Measurements from ENCODE around the gene ZEB2. TPM values are rescaled to one million over a fixed set of nuclear protein-coding genes. Genes with fewer than 3 reads are reported as not detected.

Gene ZEB2
- total and polyA plus RNA-seq, 2 donors = 15.3 to 16.1 TPM

DNA sequence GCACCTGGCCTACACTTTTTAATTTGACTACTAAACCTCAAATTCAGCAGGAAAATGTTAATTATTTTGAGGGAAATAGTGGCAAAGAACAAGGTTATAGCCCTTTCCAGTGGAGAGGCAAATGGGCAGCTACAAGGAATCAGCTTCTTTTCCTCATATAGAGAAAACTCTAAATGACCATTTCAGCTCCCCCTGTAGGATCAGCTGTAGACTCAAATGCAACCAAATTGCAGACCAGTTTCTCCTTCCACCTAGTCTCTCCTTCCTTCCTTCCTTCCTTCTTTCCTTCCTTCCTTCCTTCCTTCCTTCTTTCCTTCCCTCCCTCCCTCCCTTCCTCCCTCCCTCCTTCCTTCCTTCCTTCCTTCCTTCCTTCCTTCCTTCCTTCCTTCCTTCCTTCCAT is 158.2 kb downstream of the ZEB2 start:
- no peak for DNase-seq (ENCODE audit: low read depth in 6 of 9, low spot score in 9 of 9)
- H3K36me3 ChIP-seq (ENCODE audit: control insufficient read depth in 2 of 2, insufficient read depth in 2 of 2, low read length in 1 of 2) = no peaks in the 10 kb centered on the region
- no peak overlapping the region for H3K4me3 ChIP-seq (ENCODE audit: low read length in 2 of 2)
- H3K9me3 ChIP-seq (ENCODE audit: control insufficient read depth in 2 of 2, insufficient read depth in 1 of 2, low read length in 1 of 2) = no peaks in the 10 kb centered on the region
- no peaks in the 10 kb centered on the region for H3K4me1 ChIP-seq (ENCODE audit: control insufficient read depth in 2 of 2, insufficient read depth in 2 of 2, low read length in 2 of 2)
- no peak overlapping the region for H3K27ac ChIP-seq (ENCODE audit: low read depth in 1 of 2, low read length in 1 of 2)
- no peaks in the 10 kb centered on the region for H3K27me3 ChIP-seq (ENCODE audit: control insufficient read depth in 2 of 2, insufficient read depth in 1 of 2, low read length in 1 of 2)

GRCh38 chr2:144359684-144360083 is 160.2 kb downstream of the ZEB2 start:
- H3K36me3 ChIP-seq (ENCODE audit: control insufficient read depth in 2 of 2, insufficient read depth in 2 of 2, low read length in 1 of 2) = no peaks in the 10 kb centered on the region
- H3K27me3 ChIP-seq (ENCODE audit: control insufficient read depth in 2 of 2, insufficient read depth in 1 of 2, low read length in 1 of 2) = no peaks in the 10 kb centered on the region
- no peak overlapping the region for H3K4me3 ChIP-seq (ENCODE audit: low read length in 2 of 2)
- no peaks in the 10 kb centered on the region for H3K4me1 ChIP-seq (ENCODE audit: control insufficient read depth in 2 of 2, insufficient read depth in 2 of 2, low read length in 2 of 2)
- WGBS = 98% methylated on average over 1 of the region's 1 CpG
- no peaks in the 10 kb centered on the region for H3K9me3 ChIP-seq (ENCODE audit: control insufficient read depth in 2 of 2, insufficient read depth in 1 of 2, low read length in 1 of 2)
- DNase-seq (ENCODE audit: low read depth in 6 of 9, low spot score in 9 of 9) = no peak
- no peak overlapping the region for H3K27ac ChIP-seq (ENCODE audit: low read depth in 1 of 2, low read length in 1 of 2)

- H3K4me3 ChIP-seq (ENCODE audit: low read length in 2 of 2) = no peak overlapping the region
- H3K27ac ChIP-seq (ENCODE audit: low read depth in 1 of 2, low read length in 1 of 2) = no peak overlapping the region
- H3K27me3 ChIP-seq (ENCODE audit: control insufficient read depth in 2 of 2, insufficient read depth in 1 of 2, low read length in 1 of 2) = no peaks in the 10 kb centered on the region
- H3K4me1 ChIP-seq (ENCODE audit: control insufficient read depth in 2 of 2, insufficient read depth in 2 of 2, low read length in 2 of 2) = no peaks in the 10 kb centered on the region
- no peaks in the 10 kb centered on the region for H3K36me3 ChIP-seq (ENCODE audit: control insufficient read depth in 2 of 2, insufficient read depth in 2 of 2, low read length in 1 of 2)
- no peaks in the 10 kb centered on the region for H3K9me3 ChIP-seq (ENCODE audit: control insufficient read depth in 2 of 2, insufficient read depth in 1 of 2, low read length in 1 of 2)
- WGBS = 94% methylated on average over 4 of the region's 4 CpGs
- DNase-seq (ENCODE audit: low read depth in 6 of 9, low spot score in 9 of 9) = no peak
These were observed 160.9 kb downstream of the ZEB2 start for GRCh38 chr2:144358979-144359541.

DNA sequence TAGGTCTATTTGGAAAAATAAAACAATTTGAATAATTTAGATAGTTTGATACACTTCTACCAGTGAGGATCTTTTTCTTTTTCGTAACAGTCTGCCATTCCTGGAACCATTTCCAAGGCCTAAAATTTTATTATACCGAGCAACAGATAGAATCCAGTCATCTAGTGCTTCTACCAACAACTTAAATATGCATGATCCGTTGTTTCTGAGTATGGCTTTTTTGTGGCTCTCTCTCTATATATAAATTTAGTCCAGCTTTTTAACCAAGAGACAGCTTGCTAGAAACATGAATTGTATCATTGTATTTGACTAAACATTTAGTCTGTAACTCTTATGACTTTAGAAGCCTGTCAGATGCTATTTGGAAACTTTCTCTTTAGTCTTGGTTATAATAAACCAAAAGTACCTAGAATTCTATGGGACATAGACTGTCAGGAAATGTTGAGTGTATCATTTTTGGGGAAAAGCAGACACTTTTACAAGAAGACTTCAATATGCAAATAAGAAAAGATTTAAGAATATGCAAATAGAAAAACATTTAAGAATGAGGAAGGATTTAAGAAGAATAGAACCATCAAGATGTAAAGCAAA is 161.4 kb downstream of the ZEB2 start:
- WGBS = 94% methylated on average over 3 of the region's 3 CpGs
- no peaks in the 10 kb centered on the region for H3K36me3 ChIP-seq (ENCODE audit: control insufficient read depth in 2 of 2, insufficient read depth in 2 of 2, low read length in 1 of 2)
- no peak overlapping the region for H3K27ac ChIP-seq (ENCODE audit: low read depth in 1 of 2, low read length in 1 of 2)
- H3K4me3 ChIP-seq (ENCODE audit: low read length in 2 of 2) = no peak overlapping the region
- no peak for DNase-seq (ENCODE audit: low read depth in 6 of 9, low spot score in 9 of 9)
- H3K9me3 ChIP-seq (ENCODE audit: control insufficient read depth in 2 of 2, insufficient read depth in 1 of 2, low read length in 1 of 2) = no peaks in the 10 kb centered on the region
- H3K4me1 ChIP-seq (ENCODE audit: control insufficient read depth in 2 of 2, insufficient read depth in 2 of 2, low read length in 2 of 2) = no peaks in the 10 kb centered on the region
- H3K27me3 ChIP-seq (ENCODE audit: control insufficient read depth in 2 of 2, insufficient read depth in 1 of 2, low read length in 1 of 2) = no peaks in the 10 kb centered on the region

DNA sequence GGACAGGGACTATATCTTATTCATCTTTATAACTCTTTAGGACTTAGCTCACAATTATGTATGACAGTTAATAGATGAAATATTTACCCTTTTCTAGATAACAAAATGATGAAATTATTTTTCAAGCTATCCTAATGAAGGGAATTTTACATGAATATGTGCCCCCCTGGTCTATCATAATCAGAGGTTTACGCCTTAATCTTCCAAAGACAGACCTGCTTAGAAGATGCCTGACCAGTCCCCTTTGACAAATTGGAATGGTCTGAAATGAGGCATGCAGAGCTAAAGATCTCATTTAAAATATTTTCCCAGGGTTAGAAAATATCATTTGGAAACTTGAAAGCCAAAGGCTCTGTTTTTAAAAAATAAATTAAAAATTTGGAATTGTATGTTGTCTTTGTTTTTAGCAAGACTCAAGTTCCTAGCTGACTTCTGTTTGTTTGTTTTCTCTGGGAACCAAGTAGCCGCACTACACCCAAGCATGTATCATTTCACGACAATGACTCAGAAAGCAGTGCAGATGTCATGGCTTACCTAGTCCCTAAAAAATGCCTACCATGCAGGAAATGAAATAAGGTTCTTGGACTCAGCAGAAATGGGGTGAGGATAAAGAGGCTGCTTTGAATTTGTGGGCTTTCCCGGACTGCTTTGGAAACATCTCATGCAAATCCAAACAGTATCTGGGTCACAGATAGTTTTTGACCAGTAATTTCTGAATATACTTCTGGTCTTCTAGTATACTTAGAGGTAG is 162.1 kb downstream of the ZEB2 start:
- 98% methylated on average over 4 of the region's 4 CpGs for WGBS
- Histone ChIP-seq H3K4me1 (ENCODE audit: control insufficient read depth in 2 of 2, insufficient read depth in 2 of 2, low read length in 2 of 2) (no peaks in the 10 kb centered on the region), H3K4me3 (ENCODE audit: low read length in 2 of 2) (no peak overlapping the region), H3K36me3 (ENCODE audit: control insufficient read depth in 2 of 2, insufficient read depth in 2 of 2, low read length in 1 of 2) (no peaks in the 10 kb centered on the region), H3K9me3 (ENCODE audit: control insufficient read depth in 2 of 2, insufficient read depth in 1 of 2, low read length in 1 of 2) (no peaks in the 10 kb centered on the region), H3K27me3 (ENCODE audit: control insufficient read depth in 2 of 2, insufficient read depth in 1 of 2, low read length in 1 of 2) (no peaks in the 10 kb centered on the region), H3K27ac (ENCODE audit: low read depth in 1 of 2, low read length in 1 of 2) (no peak overlapping the region)
- DNase-seq (ENCODE audit: low read depth in 6 of 9, low spot score in 9 of 9) = no peak

DNA sequence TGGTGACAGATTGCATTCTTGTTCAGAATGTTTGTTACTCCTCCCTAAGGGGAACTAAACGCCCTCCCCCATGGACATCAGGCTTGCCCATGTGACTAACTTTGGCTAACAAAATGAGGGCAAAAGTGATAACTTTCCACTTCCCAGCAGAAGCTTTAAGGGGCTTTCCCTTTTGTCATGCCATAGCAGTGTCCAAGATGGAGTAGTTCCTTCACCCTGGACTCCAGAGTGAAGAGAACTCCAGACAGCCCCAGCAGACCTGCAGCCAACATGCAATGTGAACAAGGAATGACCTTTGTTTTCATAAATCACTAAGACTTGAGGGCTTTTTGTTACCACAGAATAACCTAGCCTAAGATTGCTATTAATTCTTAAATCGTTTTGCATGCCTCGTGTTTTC is 163.5 kb downstream of the ZEB2 start:
- H3K27me3 ChIP-seq (ENCODE audit: control insufficient read depth in 2 of 2, insufficient read depth in 1 of 2, low read length in 1 of 2) = no peaks in the 10 kb centered on the region
- H3K9me3 ChIP-seq (ENCODE audit: control insufficient read depth in 2 of 2, insufficient read depth in 1 of 2, low read length in 1 of 2) = no peaks in the 10 kb centered on the region
- WGBS = 97% methylated on average over 3 of the region's 3 CpGs
- H3K4me3 ChIP-seq (ENCODE audit: low read length in 2 of 2) = no peak overlapping the region
- no peaks in the 10 kb centered on the region for H3K4me1 ChIP-seq (ENCODE audit: control insufficient read depth in 2 of 2, insufficient read depth in 2 of 2, low read length in 2 of 2)
- no peak for DNase-seq (ENCODE audit: low read depth in 6 of 9, low spot score in 9 of 9)
- H3K27ac ChIP-seq (ENCODE audit: low read depth in 1 of 2, low read length in 1 of 2) = no peak overlapping the region
- no peaks in the 10 kb centered on the region for H3K36me3 ChIP-seq (ENCODE audit: control insufficient read depth in 2 of 2, insufficient read depth in 2 of 2, low read length in 1 of 2)

- no peaks in the 10 kb centered on the region for H3K9me3 ChIP-seq (ENCODE audit: control insufficient read depth in 2 of 2, insufficient read depth in 1 of 2, low read length in 1 of 2)
- no peak overlapping the region for H3K27ac ChIP-seq (ENCODE audit: low read depth in 1 of 2, low read length in 1 of 2)
- DNase-seq (ENCODE audit: low read depth in 6 of 9, low spot score in 9 of 9) = no peak
- WGBS = 94% methylated on average over 3 of the region's 3 CpGs
- no peaks in the 10 kb centered on the region for H3K36me3 ChIP-seq (ENCODE audit: control insufficient read depth in 2 of 2, insufficient read depth in 2 of 2, low read length in 1 of 2)
- H3K4me3 ChIP-seq (ENCODE audit: low read length in 2 of 2) = no peak overlapping the region
- H3K4me1 ChIP-seq (ENCODE audit: control insufficient read depth in 2 of 2, insufficient read depth in 2 of 2, low read length in 2 of 2) = no peaks in the 10 kb centered on the region
- H3K27me3 ChIP-seq (ENCODE audit: control insufficient read depth in 2 of 2, insufficient read depth in 1 of 2, low read length in 1 of 2) = no peaks in the 10 kb centered on the region
These were observed 165.0 kb downstream of the ZEB2 start for GRCh38 chr2:144354953-144355352.

- Histone ChIP-seq H3K4me1 (ENCODE audit: control insufficient read depth in 2 of 2, insufficient read depth in 2 of 2, low read length in 2 of 2) (no peaks in the 10 kb centered on the region), H3K4me3 (ENCODE audit: low read length in 2 of 2) (no peak overlapping the region), H3K27ac (ENCODE audit: low read depth in 1 of 2, low read length in 1 of 2) (no peak overlapping the region), H3K36me3 (ENCODE audit: control insufficient read depth in 2 of 2, insufficient read depth in 2 of 2, low read length in 1 of 2) (no peaks in the 10 kb centered on the region), H3K27me3 (ENCODE audit: control insufficient read depth in 2 of 2, insufficient read depth in 1 of 2, low read length in 1 of 2) (no peaks in the 10 kb centered on the region), H3K9me3 (ENCODE audit: control insufficient read depth in 2 of 2, insufficient read depth in 1 of 2, low read length in 1 of 2) (no peaks in the 10 kb centered on the region)
- no peak for DNase-seq (ENCODE audit: low read depth in 6 of 9, low spot score in 9 of 9)
- WGBS = 98% methylated on average over 5 of the region's 5 CpGs
These were observed 168.2 kb downstream of the ZEB2 start for GRCh38 chr2:144351687-144352086.

DNA sequence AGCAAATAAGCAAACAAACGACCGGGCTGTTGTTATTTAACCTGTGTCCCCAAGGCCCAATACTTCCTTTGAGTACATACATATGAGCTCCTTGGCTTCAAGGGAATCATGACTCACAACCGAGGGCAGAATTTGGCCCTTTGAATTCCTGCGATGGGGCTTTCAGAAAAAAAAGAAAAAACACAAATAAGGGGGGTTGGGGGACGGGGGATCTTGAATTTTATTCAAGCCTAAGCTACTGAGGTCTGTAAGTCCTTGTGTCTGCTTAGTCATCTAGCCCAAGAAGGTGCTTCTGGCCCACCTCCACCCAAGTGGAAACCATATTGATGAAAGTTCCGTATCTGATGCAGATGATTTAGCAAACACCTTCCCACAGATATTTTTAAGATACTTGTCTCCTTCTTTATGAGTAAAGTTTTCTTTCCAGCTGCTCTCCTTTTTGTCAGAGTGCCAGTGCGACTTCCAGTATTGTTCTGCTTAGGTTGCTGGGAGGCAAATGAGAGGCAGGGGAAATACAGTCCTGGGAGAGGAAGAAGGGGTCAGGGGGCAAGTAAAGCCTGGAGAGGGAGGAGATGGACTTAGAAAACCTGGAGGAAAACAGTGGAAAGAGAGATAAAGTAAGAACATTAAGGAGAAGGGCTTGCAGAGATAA is 169.6 kb downstream of the ZEB2 start:
- DNase-seq (ENCODE audit: low read depth in 6 of 9, low spot score in 9 of 9) = no peak
- Histone ChIP-seq H3K27me3 (ENCODE audit: control insufficient read depth in 2 of 2, insufficient read depth in 1 of 2, low read length in 1 of 2) (no peaks in the 10 kb centered on the region), H3K4me1 (ENCODE audit: control insufficient read depth in 2 of 2, insufficient read depth in 2 of 2, low read length in 2 of 2) (no peaks in the 10 kb centered on the region), H3K4me3 (ENCODE audit: low read length in 2 of 2) (no peak overlapping the region), H3K27ac (ENCODE audit: low read depth in 1 of 2, low read length in 1 of 2) (no peak overlapping the region), H3K36me3 (ENCODE audit: control insufficient read depth in 2 of 2, insufficient read depth in 2 of 2, low read length in 1 of 2) (no peaks in the 10 kb centered on the region), H3K9me3 (ENCODE audit: control insufficient read depth in 2 of 2, insufficient read depth in 1 of 2, low read length in 1 of 2) (no peaks in the 10 kb centered on the region)
- 96% methylated on average over 7 of the region's 7 CpGs for WGBS
